NCI-H1930 (cell line): Measurements from ENCODE around the gene CPHXL2.

Source experiments
- DNase-seq, 2 experiments: peaks; one replicate each; lab custom pipeline; 2025; lab: John Stamatoyannopoulos, UW

The CPHXL2 gene

GRCh38 chr16:75676909-75677308 lies at the start of gene CPHXL2:
CPHXL2 (minus strand) TSS chr16:75677009; CDS start chr16:75676999, 10 bp downstream.
- DNase-seq, result no peak

DNA sequence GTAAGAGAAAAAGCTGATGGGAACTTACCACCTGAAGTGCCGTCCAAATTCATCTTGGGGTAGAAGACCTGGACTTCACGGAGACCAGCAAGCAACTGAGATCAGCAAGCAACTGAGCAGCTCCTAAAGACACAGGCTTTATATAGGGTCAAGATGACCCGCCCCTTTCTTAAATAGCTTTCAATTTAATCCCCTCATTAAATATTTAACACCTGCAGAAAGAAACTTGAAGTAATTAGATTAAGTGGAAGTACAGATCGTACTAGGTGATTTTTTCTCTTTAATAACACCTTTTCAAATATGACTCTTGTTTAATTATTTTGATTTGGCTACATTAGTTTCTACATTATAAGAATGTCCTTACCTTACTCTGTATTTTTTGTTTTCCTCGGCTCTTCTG lies 49.6 kb upstream of the CPHXL2 start, which contains the start of gene CPHXL:
TSS of gene CPHXL (minus strand) at position 101 of the 400 bp plus-strand sequence. CDS start at position 53, 48 bp downstream.
- DNase-seq, result no peak

DNA sequence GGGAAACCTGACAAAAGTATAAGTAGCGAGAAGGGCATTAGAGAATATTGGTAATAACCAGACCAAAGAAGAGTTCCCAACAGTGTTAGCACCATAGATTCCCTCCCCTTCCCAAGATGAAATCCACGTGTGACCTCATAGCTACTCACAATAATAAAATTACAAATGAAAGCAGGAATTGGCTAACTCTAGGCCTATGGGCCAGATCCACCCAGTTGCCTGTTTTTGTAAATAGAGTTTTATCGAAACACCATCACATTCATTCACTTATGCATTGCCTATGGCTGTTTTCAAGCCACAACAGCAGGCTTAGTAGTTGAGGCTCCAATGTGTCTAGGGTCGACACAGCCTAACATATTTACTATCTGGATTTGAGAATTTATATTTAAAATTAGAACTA lies 41.6 kb upstream of the CPHXL2 start:
- no peak for DNase-seq

DNA sequence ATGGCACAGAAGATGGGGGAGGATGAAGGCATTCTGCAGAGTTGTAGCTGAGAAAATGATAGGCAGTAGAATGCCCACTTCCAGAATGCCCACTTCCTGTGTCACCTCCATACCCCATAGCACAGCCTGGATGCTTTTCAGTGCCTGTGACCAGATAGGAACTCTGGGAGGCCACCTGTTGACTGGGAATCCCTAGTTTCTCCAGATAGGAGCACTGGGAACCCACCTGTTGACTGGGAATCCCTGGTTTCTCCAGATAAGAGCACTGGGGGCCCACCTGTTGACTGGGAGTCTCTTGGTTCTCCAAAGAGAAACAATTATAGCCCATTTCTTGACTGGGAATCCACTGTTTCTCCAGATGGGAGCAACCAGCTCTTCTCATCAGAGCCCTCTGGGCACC lies 37.9 kb upstream of the CPHXL2 start:
- no peak for DNase-seq

- no peak for DNase-seq
Measured at GRCh38 chr16:75710344-75710743, 33.5 kb upstream of the CPHXL2 start.

DNA sequence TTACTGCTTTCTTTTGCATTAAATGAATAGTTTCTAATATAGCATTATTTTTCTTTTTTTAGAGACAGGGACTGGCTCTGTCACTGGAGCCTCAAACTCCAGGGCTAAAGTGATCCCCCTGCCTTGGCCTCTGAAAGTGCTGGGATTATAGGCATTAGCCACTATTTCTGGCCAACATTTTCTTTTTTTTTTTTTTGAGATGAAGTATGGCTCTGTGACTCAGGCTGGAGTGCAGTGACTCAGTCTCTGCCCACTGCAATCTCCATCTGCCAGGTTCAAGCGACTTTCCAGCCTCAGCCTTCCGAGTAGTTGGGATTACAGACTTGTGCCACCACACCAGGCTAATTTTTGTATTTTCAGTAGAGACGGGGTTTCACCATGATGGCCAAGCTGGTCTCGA lies 26.5 kb upstream of the CPHXL2 start:
- DNase-seq, result no peak

DNA sequence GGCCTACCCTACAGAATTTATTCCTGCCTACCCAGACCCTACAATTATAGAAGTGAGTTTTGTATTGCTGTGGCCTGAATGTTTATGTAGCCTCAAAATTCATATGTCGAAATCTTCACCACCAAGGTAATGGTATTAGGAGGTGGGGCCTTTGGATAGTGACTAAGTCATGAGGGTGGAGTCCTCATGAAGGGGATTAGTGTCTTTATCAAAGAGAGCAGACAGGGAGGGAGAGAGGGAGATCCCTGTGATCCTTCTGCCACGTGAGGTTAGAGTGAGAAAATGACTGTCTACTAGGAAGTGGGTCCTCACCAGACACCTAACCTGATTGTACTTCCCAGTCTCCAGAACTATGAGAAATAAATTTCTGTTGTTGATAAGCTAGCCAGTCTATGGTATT lies 25.4 kb upstream of the CPHXL2 start:
- DNase-seq, result no peak

DNA sequence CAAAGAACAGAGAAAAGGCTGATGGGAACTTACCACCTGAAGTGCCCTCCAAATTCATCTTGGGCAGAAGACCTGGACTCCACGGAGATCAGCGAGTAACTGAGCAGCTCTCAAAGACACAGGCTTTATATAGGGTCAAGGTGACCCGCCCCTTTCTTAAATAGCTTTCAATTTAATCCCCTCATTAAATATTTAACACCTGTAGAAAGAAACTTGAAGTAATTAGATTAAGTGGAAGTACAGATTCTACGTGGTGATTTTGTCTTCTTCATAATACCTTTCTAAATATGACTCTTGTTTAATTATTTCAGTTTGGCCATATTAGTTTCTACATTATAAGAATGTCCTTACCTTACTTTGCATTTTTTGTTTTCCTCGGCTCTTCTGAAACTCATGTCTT lies 24.6 kb upstream of the CPHXL2 start, which contains the start of gene DUXB:
TSS of gene DUXB (minus strand) at position 101 of the 400 bp plus-strand sequence. CDS start at position 58, 43 bp downstream.
- no peak for DNase-seq

- no peak for DNase-seq
Measured at GRCh38 chr16:75697571-75697970, 20.8 kb upstream of the CPHXL2 start.

- DNase-seq, result no peak
Measured at GRCh38 chr16:75695708-75696107, 18.9 kb upstream of the CPHXL2 start.

GRCh38 chr16:75687361-75687760 lies 10.6 kb upstream of the CPHXL2 start:
- no peak for DNase-seq

- no peak for DNase-seq
Measured at GRCh38 chr16:75682308-75682707, 5.5 kb upstream of the CPHXL2 start.

GRCh38 chr16:75679366-75679765 lies 2.6 kb upstream of the CPHXL2 start:
- no peak for DNase-seq

GRCh38 chr16:75667503-75667902 lies 9.3 kb downstream of the CPHXL2 start:
- no peak for DNase-seq

DNA sequence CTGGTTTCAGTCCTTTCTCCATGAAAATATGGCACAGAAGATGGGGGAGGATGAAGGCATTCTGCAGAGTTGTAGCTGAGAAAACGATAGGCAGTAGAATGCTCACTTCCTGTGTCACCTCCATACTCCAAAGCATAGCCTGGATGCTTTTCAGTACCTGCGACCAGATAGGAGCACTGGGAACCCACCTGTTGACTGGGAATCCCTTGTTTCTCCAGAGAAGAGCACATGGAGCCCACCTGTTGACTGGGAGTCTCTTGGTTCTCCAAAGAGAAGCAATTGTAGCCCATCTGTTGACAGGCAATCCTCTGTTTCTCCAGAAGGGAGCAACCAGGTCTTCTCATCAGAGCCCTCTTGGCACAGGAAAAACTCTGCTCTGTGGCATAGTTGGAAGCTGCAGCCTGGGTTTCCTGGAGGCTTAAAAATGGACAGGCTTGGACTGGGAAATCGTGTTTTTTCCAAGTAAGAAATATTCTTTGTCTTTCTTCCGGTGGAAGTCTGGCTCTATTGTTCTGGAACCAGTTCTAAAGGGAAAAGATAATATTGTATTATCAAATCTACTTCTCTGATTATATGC lies 16.0 kb downstream of the CPHXL2 start:
- DNase-seq, result no peak

- DNase-seq, result no peak
Measured at GRCh38 chr16:75660321-75660720, 16.5 kb downstream of the CPHXL2 start.

DNA sequence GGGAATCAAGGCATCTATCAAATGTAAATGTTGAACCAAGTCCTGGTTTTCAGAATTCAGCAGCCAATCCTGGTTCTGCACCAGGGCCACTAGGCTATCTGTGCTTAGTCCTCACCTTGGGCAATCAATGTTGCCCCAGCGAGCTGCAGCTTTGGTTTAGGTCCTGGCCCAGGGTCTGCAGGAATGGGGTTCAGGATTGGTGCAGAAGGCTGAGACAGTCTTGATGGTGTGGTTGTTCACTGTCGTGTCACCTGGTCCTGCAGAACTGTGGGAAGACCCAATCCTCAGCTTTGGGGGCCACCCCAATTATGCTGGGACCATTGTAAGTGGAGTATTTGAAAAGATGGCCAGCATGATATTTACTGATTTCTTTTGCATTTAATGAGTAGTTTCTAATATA lies 18.6 kb downstream of the CPHXL2 start:
- no peak for DNase-seq

- DNase-seq, result no peak
Measured at GRCh38 chr16:75653922-75654321, 22.9 kb downstream of the CPHXL2 start.

GRCh38 chr16:75648265-75649076 lies 28.3 kb downstream of the CPHXL2 start:
- DNase-seq, result peak; percentile 3 to 41

DNA sequence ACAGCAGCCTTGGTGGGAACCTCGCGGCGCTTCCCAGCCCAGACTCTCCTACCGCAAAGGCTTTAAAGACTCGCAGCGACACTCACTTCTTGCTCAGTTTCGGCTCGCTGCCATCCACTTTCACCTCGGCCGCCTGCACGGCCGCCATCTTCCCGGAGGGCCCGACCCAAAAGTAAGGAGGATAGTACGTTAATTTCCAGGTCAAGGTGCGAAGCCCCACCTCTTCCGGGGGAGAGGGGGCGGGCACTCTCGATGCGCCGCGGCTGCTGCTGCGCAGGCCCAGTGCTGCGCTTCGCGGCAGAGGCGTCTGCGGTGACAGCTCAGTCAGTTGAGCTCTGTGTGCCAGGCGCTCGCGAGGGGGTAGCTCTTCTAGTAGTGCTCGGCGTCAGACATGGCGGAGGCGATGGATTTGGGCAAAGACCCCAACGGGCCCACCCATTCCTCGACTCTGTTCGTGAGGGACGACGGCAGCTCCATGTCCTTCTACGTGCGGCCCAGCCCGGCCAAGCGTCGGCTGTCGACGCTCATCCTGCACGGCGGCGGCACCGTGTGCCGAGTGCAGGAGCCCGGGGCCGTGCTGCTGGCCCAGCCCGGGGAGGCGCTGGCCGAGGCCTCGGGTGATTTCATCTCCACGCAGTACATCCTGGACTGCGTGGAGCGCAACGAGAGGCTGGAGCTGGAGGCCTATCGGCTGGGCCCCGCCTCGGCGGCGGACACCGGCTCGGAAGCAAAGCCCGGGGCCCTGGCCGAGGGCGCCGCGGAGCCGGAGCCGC lies 29.1 kb downstream of the CPHXL2 start, which contains the start of the genes KARS1 and TERF2IP:
TSS of gene KARS1 (minus strand) at position 174 of the 773 bp plus-strand sequence. CDS start at position 148, 26 bp downstream.
TSS of gene TERF2IP (plus strand) at position 282 of the 773 bp plus-strand sequence. CDS start at position 392, 110 bp downstream.
- DNase-seq, result peak; percentile 60 to 79

GRCh38 chr16:75647112-75647491 lies 29.7 kb downstream of the CPHXL2 start:
- DNase-seq, result no peak

GRCh38 chr16:75644240-75645012 lies 32.4 kb downstream of the CPHXL2 start:
- no peak for DNase-seq
